ENCODE data around the gene CSGALNACT2. TPM values are rescaled to one million over a fixed set of nuclear protein-coding genes. Genes with fewer than 3 reads are reported as not detected.

Gene CSGALNACT2
- total and polyA plus RNA-seq, 2 donors from 2014 or later: 4.8 to 20.0 TPM

- H3K27ac ChIP-seq (ENCODE audit: low read depth in 2 of 2, low read length in 2 of 2): no peak overlapping the region
- intact Hi-C loops (cut with DNase I): no loop called here
- H3K9ac ChIP-seq (ENCODE audit: low read length in 3 of 3): no peak overlapping the region
- no peak for DNase-seq
- H3K4me3 ChIP-seq (ENCODE audit: low read length in 3 of 3): no peak overlapping the region
- H3K36me3 ChIP-seq (ENCODE audit: control insufficient read depth in 2 of 3, insufficient read depth in 3 of 3, low read length in 3 of 3): no peaks in the 10 kb centered on the region
- no peaks in the 10 kb centered on the region for H3K27me3 ChIP-seq (ENCODE audit: control insufficient read depth, insufficient read depth, low read length)
- H3K4me1 ChIP-seq (ENCODE audit: control insufficient read depth in 2 of 3, insufficient read depth in 2 of 3, low read depth in 1 of 3, low read length in 3 of 3): peaks cover 0 to 6% (median 3%) of the 10 kb centered on the region in 3 donors
- no peaks in the 10 kb centered on the region for H3K9me3 ChIP-seq (ENCODE audit: control insufficient read depth in 2 of 3, insufficient read depth in 1 of 3, low read length in 3 of 3)
- FAIRE-seq: no peak
- TF ChIP-seq, protein P1, sequence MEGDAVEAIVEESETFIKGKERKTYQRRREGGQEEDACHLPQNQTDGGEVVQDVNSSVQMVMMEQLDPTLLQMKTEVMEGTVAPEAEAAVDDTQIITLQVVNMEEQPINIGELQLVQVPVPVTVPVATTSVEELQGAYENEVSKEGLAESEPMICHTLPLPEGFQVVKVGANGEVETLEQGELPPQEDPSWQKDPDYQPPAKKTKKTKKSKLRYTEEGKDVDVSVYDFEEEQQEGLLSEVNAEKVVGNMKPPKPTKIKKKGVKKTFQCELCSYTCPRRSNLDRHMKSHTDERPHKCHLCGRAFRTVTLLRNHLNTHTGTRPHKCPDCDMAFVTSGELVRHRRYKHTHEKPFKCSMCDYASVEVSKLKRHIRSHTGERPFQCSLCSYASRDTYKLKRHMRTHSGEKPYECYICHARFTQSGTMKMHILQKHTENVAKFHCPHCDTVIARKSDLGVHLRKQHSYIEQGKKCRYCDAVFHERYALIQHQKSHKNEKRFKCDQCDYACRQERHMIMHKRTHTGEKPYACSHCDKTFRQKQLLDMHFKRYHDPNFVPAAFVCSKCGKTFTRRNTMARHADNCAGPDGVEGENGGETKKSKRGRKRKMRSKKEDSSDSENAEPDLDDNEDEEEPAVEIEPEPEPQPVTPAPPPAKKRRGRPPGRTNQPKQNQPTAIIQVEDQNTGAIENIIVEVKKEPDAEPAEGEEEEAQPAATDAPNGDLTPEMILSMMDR (IDR thresholded peaks at IDR 0.05; ENCODE audit: borderline replicate concordance, extremely low read depth, insufficient read depth): no peak
Observed at GRCh38 chr10:43156590-43157341, 18.5 kb downstream of the CSGALNACT2 start.

GRCh38 chr10:43158636-43159035, 20.4 kb downstream of the CSGALNACT2 start:
- Histone ChIP-seq H3K4me3 (ENCODE audit: low read length in 3 of 3) (no peak overlapping the region), H3K27ac (ENCODE audit: low read depth in 2 of 2, low read length in 2 of 2) (no peak overlapping the region), H3K4me1 (ENCODE audit: control insufficient read depth in 2 of 3, insufficient read depth in 2 of 3, low read depth in 1 of 3, low read length in 3 of 3) (peaks cover 0 to 6% (median 3%) of the 10 kb centered on the region in 3 donors), H3K27me3 (ENCODE audit: control insufficient read depth, insufficient read depth, low read length) (no peaks in the 10 kb centered on the region), H3K36me3 (ENCODE audit: control insufficient read depth in 2 of 3, insufficient read depth in 3 of 3, low read length in 3 of 3) (peaks cover 0 to 2% (median 0%) of the 10 kb centered on the region in 3 donors), H3K9me3 (ENCODE audit: control insufficient read depth in 2 of 3, insufficient read depth in 1 of 3, low read length in 3 of 3) (no peaks in the 10 kb centered on the region), H3K9ac (ENCODE audit: low read length in 3 of 3) (no peak overlapping the region)
- peak; percentile 33 for FAIRE-seq
- intact Hi-C loops (cut with DNase I): no loop called here
- TF ChIP-seq, protein P1 (IDR thresholded peaks at IDR 0.05; ENCODE audit: borderline replicate concordance, extremely low read depth, insufficient read depth): no peak
- no peak for DNase-seq

DNA sequence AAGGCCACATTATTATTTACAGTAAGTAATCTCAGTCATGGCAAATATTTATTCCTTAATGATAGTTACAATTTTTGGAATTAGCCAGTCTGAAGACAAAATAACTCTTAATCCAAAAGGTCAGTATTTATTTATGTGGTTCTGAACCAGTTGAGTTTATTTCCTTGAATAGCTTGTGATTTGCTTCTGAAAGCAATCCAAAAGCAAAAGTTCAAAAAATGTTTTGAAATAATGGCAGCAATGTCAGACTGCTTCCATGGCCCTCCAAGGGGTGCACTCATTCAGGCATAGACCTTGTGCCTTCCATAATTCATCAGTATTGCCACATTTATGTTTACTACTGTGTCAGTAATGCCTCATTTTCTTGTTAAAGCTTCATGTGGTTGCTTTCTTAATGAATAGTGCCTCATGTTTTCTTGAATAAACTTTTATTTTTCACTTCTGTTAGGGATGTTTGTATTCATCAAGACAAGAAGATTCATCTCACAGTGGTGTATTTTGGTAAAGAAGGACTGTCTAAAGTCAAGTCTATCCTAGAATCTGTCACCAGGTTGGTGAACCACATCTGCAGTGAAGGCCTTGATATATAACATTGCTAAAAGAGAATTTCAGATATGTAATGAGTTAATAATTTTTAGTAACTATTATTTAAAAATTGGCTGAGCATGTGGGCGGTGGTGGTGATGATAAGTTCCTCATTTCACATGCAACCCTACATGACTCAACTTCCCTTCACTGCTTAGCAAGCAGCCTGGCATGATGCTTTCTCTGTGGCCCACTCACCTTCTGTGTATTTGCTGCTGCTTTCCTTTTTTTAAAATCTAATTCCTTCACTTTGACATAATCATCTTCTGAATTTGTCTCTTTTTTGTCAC, 22.0 kb downstream of the CSGALNACT2 start:
- Histone ChIP-seq H3K4me3 (ENCODE audit: low read length in 3 of 3) (no peak overlapping the region), H3K9ac (ENCODE audit: low read length in 3 of 3) (no peak overlapping the region), H3K36me3 (ENCODE audit: control insufficient read depth in 2 of 3, insufficient read depth in 3 of 3, low read length in 3 of 3) (peaks cover 0 to 2% (median 0%) of the 10 kb centered on the region in 3 donors), H3K27me3 (ENCODE audit: control insufficient read depth, insufficient read depth, low read length) (no peaks in the 10 kb centered on the region), H3K27ac (ENCODE audit: low read depth in 2 of 2, low read length in 2 of 2) (peak overlapping the region in 1 of 2 donors; percentile 7), H3K9me3 (ENCODE audit: control insufficient read depth in 2 of 3, insufficient read depth in 1 of 3, low read length in 3 of 3) (no peaks in the 10 kb centered on the region), H3K4me1 (ENCODE audit: control insufficient read depth in 2 of 3, insufficient read depth in 2 of 3, low read depth in 1 of 3, low read length in 3 of 3) (peaks cover 0 to 6% (median 3%) of the 10 kb centered on the region in 3 donors)
- intact Hi-C loops (cut with DNase I): no loop called here
- FAIRE-seq (no peak), DNase-seq (peak in 1 of 5 donors; percentile 36)
- TF ChIP-seq, protein P1 (IDR thresholded peaks at IDR 0.05; ENCODE audit: borderline replicate concordance, extremely low read depth, insufficient read depth): no peak

All from kidney (tissue), 14 donors.